OCI-LY7 (cell line): ENCODE data around the gene NFATC3.

Experiments
- CTCF ChIP-seq: fragments of 200-600 bp; sonication (generic); conservative IDR thresholded peaks from 2 replicates; pipeline ENCODE4 v1.5.1; 2014; ENCODE audit warnings: mild to moderate bottlenecking, antibody characterized with exemption, low read length, moderate library complexity, mixed read lengths
- EZH2phosphoT487 ChIP-seq: fragments of 200-600 bp; sonication (generic); IDR thresholded peaks from 2 replicates; pipeline ENCODE4 v1.6.1; 2018; ENCODE audit warnings: low read depth, borderline replicate concordance, mild to moderate bottlenecking, mixed run types, antibody characterized with exemption, low read length, moderate library complexity, mixed read lengths

- no peak for TF ChIP-seq CTCF
- no peak for TF ChIP-seq EZH2phosphoT487
Observed at GRCh38 chr16:68166264-68166663, 81.1 kb downstream of the NFATC3 start.
